HEK293 (cell line): Measurements from ENCODE around the gene SRRM5.
"Not testable (repeated sequence)": the region's sequence is repeated elsewhere in the genome, so short reads cannot be mapped to it uniquely, and the experiment has no call there.

Source experiments
- CTCF ChIA-PET: fragments of 350-600 bp; formaldehyde crosslinking; extraction: SDS; loops from one replicate; lab custom pipeline; 2021; ENCODE audit warnings: antibody characterized with exemption; lab: Yijun Ruan, JAX
- POLR2A ChIA-PET: fragments of 300-600 bp; formaldehyde crosslinking; extraction: SDS; loops from one replicate; lab custom pipeline; 2020; ENCODE audit warnings: antibody characterized with exemption, inconsistent platforms; lab: Yijun Ruan, JAX
- H3K27ac ChIP-seq: fragments of 200-500 bp; sonication (Bioruptor generic); 2 replicates; pipeline ENCODE4 v1.5.1; 2014; ENCODE audit warnings: low read depth, low read length, control low read depth, inconsistent platforms; ENCODE audit errors: extremely low read depth
- H3K36me3 ChIP-seq, 2 experiments: fragments of 200-500 bp in 1 of 2; sonication (Bioruptor generic) in 1 of 2; 1 replicate in 1 of 2; 2 replicates in 1 of 2; pipeline ENCODE4 v1.5.1; 2014 to 2017; ENCODE audit warnings: inconsistent platforms in 2 of 2, low read length in 2 of 2; ENCODE audit not compliant: control insufficient read depth in 2 of 2, insufficient read depth in 1 of 2
- H3K4me1 ChIP-seq: fragments of 200-500 bp; sonication (Bioruptor generic); 2 replicates; pipeline ENCODE4 v1.5.1; 2014; ENCODE audit warnings: mild to moderate bottlenecking, low read length, inconsistent platforms; ENCODE audit not compliant: control insufficient read depth, insufficient read depth
- H3K4me3 ChIP-seq: 2 replicates; pipeline ENCODE4 v1.5.1; 2011; ENCODE audit warnings: low read depth, mild to moderate bottlenecking, control low read depth, low read length, moderate library complexity
- H3K9me3 ChIP-seq: fragments of 200-500 bp; sonication (Bioruptor generic); 2 replicates; pipeline ENCODE4 v1.5.1; 2014; ENCODE audit warnings: low read depth, low read length, inconsistent platforms; ENCODE audit not compliant: control insufficient read depth, insufficient read depth
- EGR2 ChIP-seq: fragments of 450-650 bp; formaldehyde crosslinking; IDR thresholded peaks from 2 replicates; pipeline ENCODE4 v1.5.1; 2016; ENCODE audit warnings: low read depth, missing biosample characterization, missing genetic modification characterization
- HOXD13 ChIP-seq: sonication (generic); formaldehyde crosslinking; IDR thresholded peaks from 2 replicates; pipeline ENCODE4 v1.8.0; 2022; ENCODE audit warnings: missing genetic modification reagents, borderline replicate concordance
- SCRT1 ChIP-seq: fragments of 450-650 bp; formaldehyde crosslinking; IDR thresholded peaks from 2 replicates; pipeline ENCODE4 v1.5.1; 2016; ENCODE audit warnings: missing biosample characterization, missing genetic modification characterization, borderline replicate concordance
- SCRT2 ChIP-seq: fragments of 450-650 bp; formaldehyde crosslinking; IDR thresholded peaks from 2 replicates; pipeline ENCODE4 v1.5.1; 2016; ENCODE audit warnings: missing biosample characterization, missing genetic modification characterization
- SETDB1 ChIP-seq: IDR thresholded peaks from one replicate; pipeline ENCODE4 v1.6.1; 2017; ENCODE audit warnings: mild to moderate bottlenecking, low read length, moderate library complexity, mixed read lengths; ENCODE audit not compliant: insufficient read length
- ZEB2 ChIP-seq: fragments of 450-650 bp; formaldehyde crosslinking; IDR thresholded peaks from 2 replicates; pipeline ENCODE4 v1.5.1; 2016; ENCODE audit warnings: missing biosample characterization, missing genetic modification characterization
- ZFHX2 ChIP-seq: fragments of 450-650 bp; formaldehyde crosslinking; conservative IDR thresholded peaks from 2 replicates; pipeline ENCODE4 v1.5.1; 2016; ENCODE audit warnings: missing biosample characterization, missing genetic modification characterization
- ZNF121 ChIP-seq: fragments of 450-650 bp; formaldehyde crosslinking; IDR thresholded peaks from 2 replicates; pipeline ENCODE4 v1.5.1; 2016; ENCODE audit warnings: missing biosample characterization, missing genetic modification characterization
- ZNF302 ChIP-seq: fragments of 450-650 bp; formaldehyde crosslinking; IDR thresholded peaks from 2 replicates; pipeline ENCODE4 v1.5.1; 2016; ENCODE audit warnings: missing biosample characterization, missing genetic modification characterization, low read depth
- ZNF391 ChIP-seq: fragments of 450-650 bp; formaldehyde crosslinking; IDR thresholded peaks from 2 replicates; pipeline ENCODE4 v1.5.1; 2016; ENCODE audit warnings: low read depth, missing biosample characterization, missing genetic modification characterization, borderline replicate concordance
- TF ChIP-seq, protein P1 (sequence below): fragments of 450-650 bp; formaldehyde crosslinking; IDR thresholded peaks from 2 replicates; pipeline ENCODE4 v1.5.1; 2016; ENCODE audit warnings: missing biosample characterization, missing genetic modification characterization
- TF ChIP-seq, protein P2 (sequence below): sonication (generic); formaldehyde crosslinking; IDR thresholded peaks from 2 replicates; pipeline ENCODE4 v1.8.1; 2022; ENCODE audit warnings: mild to moderate bottlenecking, moderate library complexity, missing genetic modification reagents
- TF ChIP-seq, protein P3 (sequence below): fragments of 450-650 bp; formaldehyde crosslinking; IDR thresholded peaks from 2 replicates; pipeline ENCODE4 v1.5.1; 2016; ENCODE audit warnings: missing biosample characterization, missing genetic modification characterization
- TF ChIP-seq, protein P4 (sequence below): IDR thresholded peaks from 2 replicates; pipeline ENCODE4 v1.6.1; 2011; ENCODE audit warnings: mild to moderate bottlenecking, low read depth, low read length, borderline replicate concordance

The SRRM5 gene

DNA sequence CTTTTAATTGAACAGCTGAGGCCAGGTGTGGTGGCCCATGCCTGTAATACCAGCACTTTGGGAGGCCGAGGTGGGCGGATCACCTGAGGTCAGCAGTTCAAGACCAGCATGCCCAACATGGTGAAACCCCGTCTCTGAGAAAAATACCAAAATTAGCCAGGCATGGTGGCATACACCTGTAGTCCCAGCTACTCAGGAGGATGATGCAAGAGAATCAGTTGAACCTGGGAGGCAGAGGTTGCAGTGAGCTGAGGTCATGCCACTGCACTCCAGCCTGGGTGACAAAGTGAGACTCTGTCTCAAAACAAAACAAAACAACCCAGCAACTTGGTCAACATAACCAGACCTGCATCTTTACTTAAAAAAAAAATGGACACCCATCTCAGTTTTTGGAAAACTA, 24.9 kb upstream of the SRRM5 start:
- H3K4me1 ChIP-seq, H3K9me3 ChIP-seq, H3K27ac ChIP-seq, H3K4me3 ChIP-seq: not testable (repeated sequence)
- CTCF ChIA-PET = interaction anchor here (0.6 to 1.7 kb wide), 5 partner anchors 8 to 182 kb away, joined by 3 to 12 read pairs (median 5); partner anchors contain the start of gene IRGQ
- H3K36me3 ChIP-seq = peaks cover 31 to 49% of the 10 kb centered on the region in 2 experiments
- POLR2A ChIA-PET = interaction anchor here (1.0 to 1.6 kb wide), 2 partner anchors 9 to 81 kb away, joined by 3 to 6 read pairs; partner anchors contain the start of genes IRGQ and ZNF576
- TF ChIP-seq, protein P1, sequence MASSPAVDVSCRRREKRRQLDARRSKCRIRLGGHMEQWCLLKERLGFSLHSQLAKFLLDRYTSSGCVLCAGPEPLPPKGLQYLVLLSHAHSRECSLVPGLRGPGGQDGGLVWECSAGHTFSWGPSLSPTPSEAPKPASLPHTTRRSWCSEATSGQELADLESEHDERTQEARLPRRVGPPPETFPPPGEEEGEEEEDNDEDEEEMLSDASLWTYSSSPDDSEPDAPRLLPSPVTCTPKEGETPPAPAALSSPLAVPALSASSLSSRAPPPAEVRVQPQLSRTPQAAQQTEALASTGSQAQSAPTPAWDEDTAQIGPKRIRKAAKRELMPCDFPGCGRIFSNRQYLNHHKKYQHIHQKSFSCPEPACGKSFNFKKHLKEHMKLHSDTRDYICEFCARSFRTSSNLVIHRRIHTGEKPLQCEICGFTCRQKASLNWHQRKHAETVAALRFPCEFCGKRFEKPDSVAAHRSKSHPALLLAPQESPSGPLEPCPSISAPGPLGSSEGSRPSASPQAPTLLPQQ (tag by site-specific recombination) = 0 out of 2 replicates have a peak, but pooled peaks have one; percentile 23
- TF ChIP-seq SCRT2 (tag by site-specific recombination) = peak; percentile 84

DNA sequence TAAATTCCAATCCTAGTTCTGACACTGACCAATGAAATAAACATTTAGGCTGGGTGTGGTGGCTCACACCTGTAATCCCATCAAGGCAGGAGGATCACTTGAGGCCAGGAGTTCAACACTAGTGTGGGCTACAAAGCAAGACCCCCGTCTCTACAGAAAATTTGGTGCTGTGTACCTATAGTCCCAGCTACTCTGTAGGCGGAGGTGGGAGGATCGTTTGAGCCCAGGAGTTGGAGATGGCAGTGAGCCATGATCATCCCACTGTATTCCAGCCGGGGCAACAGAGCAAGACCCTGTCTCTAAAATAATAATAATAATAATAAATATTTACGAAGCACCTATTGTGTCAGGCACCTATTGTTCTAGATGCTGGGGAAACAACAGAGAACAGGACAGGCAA, 22.6 kb upstream of the SRRM5 start:
- Histone ChIP-seq H3K4me3 (no peak overlapping the region), H3K9me3 (no peaks in the 10 kb centered on the region), H3K36me3 (peaks cover 54 to 68% of the 10 kb centered on the region in 2 experiments), H3K27ac (no peak overlapping the region), H3K4me1 (peaks cover 4% of the 10 kb centered on the region; the same call in 1 of the 2 replicates)
- peak; percentile 30; the same call in 1 of the 2 replicates for TF ChIP-seq EGR2 (tag by site-specific recombination)
- peak; percentile 54 for TF ChIP-seq ZFHX2 (tag by site-specific recombination)
- TF ChIP-seq ZNF121 (tag by site-specific recombination) = peak; percentile 88
- TF ChIP-seq SETDB1 = no peak
- POLR2A ChIA-PET = interaction anchor here (1.9 kb wide), 1 partner anchor 79 kb away, joined by 5 read pairs; no protein-coding TSS in a partner anchor
- CTCF ChIA-PET = interaction anchor here (0.6 to 1.8 kb wide), 4 partner anchors 34 to 987 kb away, joined by 3 to 11 read pairs (median 4); no protein-coding TSS in a partner anchor

DNA sequence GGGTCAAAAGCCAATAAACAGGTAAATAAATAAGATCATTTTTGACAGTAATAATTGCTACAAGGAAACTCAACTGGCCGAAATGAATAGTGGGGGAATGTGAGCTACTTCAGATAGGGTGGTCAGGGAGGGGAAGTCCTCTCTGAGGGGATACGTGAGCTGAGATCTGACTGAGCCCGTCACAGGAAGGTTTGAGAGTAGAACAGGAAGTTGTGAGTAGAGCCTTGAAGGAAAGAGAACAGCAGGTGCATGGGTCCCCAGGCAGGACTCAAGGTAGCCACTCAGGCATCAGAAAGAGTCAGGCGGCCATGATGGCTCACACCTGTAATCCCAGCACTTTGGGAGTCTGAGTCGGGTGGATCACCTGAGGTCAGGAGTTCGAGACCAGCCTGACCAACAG, 22.2 kb upstream of the SRRM5 start:
- H3K27ac ChIP-seq = no peak overlapping the region
- TF ChIP-seq ZNF121 (tag by site-specific recombination) (0 out of 2 replicates have a peak, but pooled peaks have one; percentile 12), ZEB2 (tag by site-specific recombination) (no peak)
- CTCF ChIA-PET = no interaction called here
- H3K4me1 ChIP-seq = peaks cover 4% of the 10 kb centered on the region; the same call in 1 of the 2 replicates
- no peak overlapping the region for H3K4me3 ChIP-seq
- no peaks in the 10 kb centered on the region for H3K9me3 ChIP-seq
- POLR2A ChIA-PET = interaction anchor here (1.9 kb wide), 1 partner anchor 79 kb away, joined by 5 read pairs; no protein-coding TSS in a partner anchor
- peaks cover 55 to 71% of the 10 kb centered on the region in 2 experiments for H3K36me3 ChIP-seq

DNA sequence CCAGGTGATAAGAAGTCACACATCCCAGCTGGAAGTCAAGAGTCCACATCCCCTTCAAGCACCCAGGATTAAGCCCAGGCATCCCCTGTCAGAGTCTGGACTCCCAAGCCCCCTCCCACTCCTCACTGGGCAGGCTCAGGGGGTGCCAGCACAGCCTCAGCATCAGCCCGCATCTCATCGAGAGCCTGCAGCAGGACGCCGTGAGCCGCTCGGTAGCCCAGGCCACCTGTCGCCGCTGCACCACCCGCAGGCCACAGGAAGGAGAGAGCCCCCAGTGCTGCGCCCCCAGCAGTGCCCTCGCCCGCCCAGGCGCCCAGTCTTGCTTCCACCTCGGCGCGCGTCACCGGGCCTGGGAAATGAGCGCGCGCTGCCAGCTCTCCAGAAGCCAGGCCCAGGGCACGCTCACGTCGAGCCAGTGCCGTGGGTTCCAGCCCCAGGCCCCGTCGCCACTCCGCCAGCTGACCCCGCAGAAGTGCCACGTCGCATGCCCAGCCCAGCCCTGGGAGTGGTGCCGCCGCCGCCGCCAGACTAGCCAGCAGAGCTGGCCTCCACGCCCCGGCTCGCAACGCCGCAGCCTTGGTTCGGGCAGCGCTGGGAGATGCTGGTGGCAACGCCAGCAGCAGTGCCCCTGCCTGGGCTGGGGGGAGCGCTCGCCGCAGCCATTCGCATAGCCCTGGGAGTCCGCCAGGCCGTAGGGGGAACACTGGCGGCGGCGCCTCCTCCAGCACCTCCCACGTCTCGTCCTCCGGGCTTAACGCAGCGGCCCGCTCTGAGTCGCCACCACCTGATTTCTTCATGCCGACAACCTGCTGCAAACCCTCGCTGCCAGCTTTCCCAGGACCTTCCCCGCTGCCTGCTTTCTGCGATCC, 19.8 kb upstream of the SRRM5 start:
- H3K4me1 ChIP-seq = peaks cover 15% of the 10 kb centered on the region
- no peak overlapping the region for H3K4me3 ChIP-seq
- H3K36me3 ChIP-seq = peaks cover 51 to 62% of the 10 kb centered on the region in 2 experiments
- no peak overlapping the region for H3K27ac ChIP-seq
- POLR2A ChIA-PET = interaction anchor here (1.2 kb wide), 1 partner anchor 76 kb away, joined by 3 read pairs; no protein-coding TSS in a partner anchor
- no peaks in the 10 kb centered on the region for H3K9me3 ChIP-seq
- TF ChIP-seq, protein P2, sequence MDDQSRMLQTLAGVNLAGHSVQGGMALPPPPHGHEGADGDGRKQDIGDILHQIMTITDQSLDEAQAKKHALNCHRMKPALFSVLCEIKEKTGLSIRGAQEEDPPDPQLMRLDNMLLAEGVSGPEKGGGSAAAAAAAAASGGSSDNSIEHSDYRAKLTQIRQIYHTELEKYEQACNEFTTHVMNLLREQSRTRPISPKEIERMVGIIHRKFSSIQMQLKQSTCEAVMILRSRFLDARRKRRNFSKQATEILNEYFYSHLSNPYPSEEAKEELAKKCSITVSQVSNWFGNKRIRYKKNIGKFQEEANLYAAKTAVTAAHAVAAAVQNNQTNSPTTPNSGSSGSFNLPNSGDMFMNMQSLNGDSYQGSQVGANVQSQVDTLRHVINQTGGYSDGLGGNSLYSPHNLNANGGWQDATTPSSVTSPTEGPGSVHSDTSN (CRISPR knock-in tag) = no peak
- TF ChIP-seq ZFHX2 (tag by site-specific recombination) (0 out of 2 replicates have a peak, but pooled peaks have one; percentile 29), ZNF391 (no peak), SCRT2 (tag by site-specific recombination) (peak; percentile 96), SCRT1 (tag by site-specific recombination) (peak; percentile 88), EGR2 (tag by site-specific recombination) (peak; percentile 41; the same call in 1 of the 2 replicates), HOXD13 (CRISPR knock-in tag) (no peak), ZNF302 (tag by site-specific recombination) (no peak)
- TF ChIP-seq, protein P3, sequence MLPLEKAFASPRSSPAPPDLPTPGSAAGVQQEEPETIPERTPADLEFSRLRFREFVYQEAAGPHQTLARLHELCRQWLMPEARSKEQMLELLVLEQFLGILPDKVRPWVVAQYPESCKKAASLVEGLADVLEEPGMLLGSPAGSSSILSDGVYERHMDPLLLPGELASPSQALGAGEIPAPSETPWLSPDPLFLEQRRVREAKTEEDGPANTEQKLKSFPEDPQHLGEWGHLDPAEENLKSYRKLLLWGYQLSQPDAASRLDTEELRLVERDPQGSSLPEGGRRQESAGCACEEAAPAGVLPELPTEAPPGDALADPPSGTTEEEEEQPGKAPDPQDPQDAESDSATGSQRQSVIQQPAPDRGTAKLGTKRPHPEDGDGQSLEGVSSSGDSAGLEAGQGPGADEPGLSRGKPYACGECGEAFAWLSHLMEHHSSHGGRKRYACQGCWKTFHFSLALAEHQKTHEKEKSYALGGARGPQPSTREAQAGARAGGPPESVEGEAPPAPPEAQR (tag by site-specific recombination) = no peak
- TF ChIP-seq, protein P4, sequence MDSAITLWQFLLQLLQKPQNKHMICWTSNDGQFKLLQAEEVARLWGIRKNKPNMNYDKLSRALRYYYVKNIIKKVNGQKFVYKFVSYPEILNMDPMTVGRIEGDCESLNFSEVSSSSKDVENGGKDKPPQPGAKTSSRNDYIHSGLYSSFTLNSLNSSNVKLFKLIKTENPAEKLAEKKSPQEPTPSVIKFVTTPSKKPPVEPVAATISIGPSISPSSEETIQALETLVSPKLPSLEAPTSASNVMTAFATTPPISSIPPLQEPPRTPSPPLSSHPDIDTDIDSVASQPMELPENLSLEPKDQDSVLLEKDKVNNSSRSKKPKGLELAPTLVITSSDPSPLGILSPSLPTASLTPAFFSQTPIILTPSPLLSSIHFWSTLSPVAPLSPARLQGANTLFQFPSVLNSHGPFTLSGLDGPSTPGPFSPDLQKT = no peak
- CTCF ChIA-PET = interaction anchor here (6.1 kb wide), 1 partner anchor 35 kb away, joined by 91 read pairs; no protein-coding TSS in a partner anchor
